Heart left ventricle (tissue), 16 donors: ENCODE results near the gene NHSL2. TPM values are rescaled to one million over a fixed set of nuclear protein-coding genes. Genes with fewer than 3 reads are reported as not detected.

ENCODE experiments used
- ATAC-seq, 4 donors: fragments of 200-7000 bp; cut with Tn5 transposase; one replicate each; pipeline ENCODE4 v1.9.1; 2020 to 2022; ENCODE audit warnings: moderate library complexity in 4 of 4, mild to moderate bottlenecking in 3 of 4, moderate number of reproducible peaks in 1 of 4
- DNase-seq, 5 donors: peaks; one replicate each; pipeline ENCODE4 v3.0.0-alpha.2; 2020
- H3K27ac ChIP-seq, 12 donors: fragments of 200-600 bp; sonication (generic) in 4 of 12; one replicate each; pipeline versions ENCODE4 v1.5.0 to v1.8.0; 2016 to 2022; ENCODE audit warnings: mild to moderate bottlenecking in 2 of 12
- H3K27me3 ChIP-seq, 9 donors: fragments of 200-600 bp; sonication (generic) in 2 of 9; one replicate each; pipeline versions ENCODE4 v1.5.1 to v1.8.0; 2016 to 2022; ENCODE audit warnings: mild to moderate bottlenecking in 3 of 9
- H3K36me3 ChIP-seq, 9 donors: fragments of 200-600 bp; sonication (generic) in 2 of 9; one replicate each; pipeline versions ENCODE4 v1.5.0 to v1.8.0; 2018 to 2022; ENCODE audit warnings: mild to moderate bottlenecking in 2 of 9
- H3K4me1 ChIP-seq, 12 donors: fragments of 200-600 bp; sonication (generic) in 4 of 12; one replicate each; pipeline versions ENCODE4 v1.5.0 to v1.8.0; 2016 to 2022; ENCODE audit warnings: mild to moderate bottlenecking in 3 of 12
- H3K4me3 ChIP-seq, 12 donors: fragments of 200-600 bp; sonication (generic) in 4 of 12; one replicate each; pipeline versions ENCODE4 v1.5.0 to v1.8.0; 2017 to 2022; ENCODE audit warnings: mild to moderate bottlenecking in 9 of 12, moderate library complexity in 4 of 12
- H3K9me3 ChIP-seq, 12 donors: fragments of 200-600 bp; sonication (generic) in 4 of 12; one replicate each; pipeline versions ENCODE4 v1.5.0 to v1.8.0; 2016 to 2022; ENCODE audit warnings: mild to moderate bottlenecking in 1 of 12
- POLR2A ChIP-seq, 2 donors: fragments of 450-650 bp; IDR thresholded peaks; one replicate each; pipeline ENCODE4 v1.6.1; 2017; ENCODE audit warnings: antibody characterized with exemption in 2 of 2, mild to moderate bottlenecking in 2 of 2, moderate library complexity in 2 of 2
- WGBS, 4 donors: extraction: QIAGEN DNeasy Blood & Tissue Kit in 2 of 4; methylation state at CpG; one replicate each; pipeline versions ENCODE4 v1.1.5 to v1.1.7; 2013 to 2018; 5-methylcytosine and 5-hydroxymethylcytosine counted together
- intact Hi-C, 10 donors: fragments of 100-400 bp; cut with DNase I; formaldehyde crosslinking; loops; one replicate each; pipeline versions ENCODE4 v1.11.1 to v1.14.2; 2022
- polyA plus RNA-seq, 2 donors: library from polyadenylated mRNA; stranded (reverse); fragments of 200-250 nt; gene quantifications; one replicate each; pipeline ENCODE4 v1.2.3, GENCODE V29; 2013
- total RNA-seq, 9 donors: library from RNA; depleted of rRNA in 2 of 9; stranded (reverse); fragments of >200 nt in 2 of 9; fragmentation: NEBNext Ultra II Directional in 3 of 9; extraction: Animal tissue kit (Norgen Biotek cat#: 25700) in 3 of 9; gene quantifications; one replicate each; pipeline versions ENCODE4 v1.1.0 to v1.2.4, GENCODE V29; 2016 to 2023
- TF ChIP-seq, protein P1 (sequence below), 12 donors: fragments of 200-600 bp; sonication (generic) in 4 of 12; IDR thresholded peaks; one replicate each; pipeline versions ENCODE4 v1.5.0 to v1.8.0; 2018 to 2022; ENCODE audit warnings: antibody characterized with exemption in 12 of 12, mild to moderate bottlenecking in 5 of 12
- donor health status: ischemic (EF 13 %, LVEDD 7.1; RV severe dilation, severe dysfunction).
- donor health status: healthy with polysubstance abuse.
- donor health status: DM: no; HTN: yes; CAD: no.
- donor health status: DM: no; HTN: no; CAD: no.
- donor health status: ischemic (EF 25% LVEDD 6.9; RV normal size, moderate dysfunction).
- donor health status: ischemic (EF 25% LVEDD 5.7; RV mildly dilated, moderate dysfunction).
- donor health status: healthy.
- donor health status: DM: yes; HTN: yes; CAD: no.
- donor health status: ischemic (EF 35%, LVEDD 5.7; RV mildly dilated, moderate dysfunction).
- donor health status: nonischemic (EF 11% LVEDD 7.7; RV severe dilation, severe dysfunction).
- donor health status: DM: yes; HTN: yes; CAD: no.
- donor health status: PGD.
- donor health status: ischemic (EF 29% LVEDD 5.4; RV normal size, mild dysfunction).
- donor health status: nonischemic (EF 23%, LVEDD 6.1; RV moderate dilation, normal function).

NHSL2 gene
- total and polyA plus RNA-seq, 11 donors = 1.8 to 14.0 (median 5.8) TPM

GRCh38 chrX:71949363-71949762 is 38.7 kb downstream of the NHSL2 start:
- TF ChIP-seq, protein P1, sequence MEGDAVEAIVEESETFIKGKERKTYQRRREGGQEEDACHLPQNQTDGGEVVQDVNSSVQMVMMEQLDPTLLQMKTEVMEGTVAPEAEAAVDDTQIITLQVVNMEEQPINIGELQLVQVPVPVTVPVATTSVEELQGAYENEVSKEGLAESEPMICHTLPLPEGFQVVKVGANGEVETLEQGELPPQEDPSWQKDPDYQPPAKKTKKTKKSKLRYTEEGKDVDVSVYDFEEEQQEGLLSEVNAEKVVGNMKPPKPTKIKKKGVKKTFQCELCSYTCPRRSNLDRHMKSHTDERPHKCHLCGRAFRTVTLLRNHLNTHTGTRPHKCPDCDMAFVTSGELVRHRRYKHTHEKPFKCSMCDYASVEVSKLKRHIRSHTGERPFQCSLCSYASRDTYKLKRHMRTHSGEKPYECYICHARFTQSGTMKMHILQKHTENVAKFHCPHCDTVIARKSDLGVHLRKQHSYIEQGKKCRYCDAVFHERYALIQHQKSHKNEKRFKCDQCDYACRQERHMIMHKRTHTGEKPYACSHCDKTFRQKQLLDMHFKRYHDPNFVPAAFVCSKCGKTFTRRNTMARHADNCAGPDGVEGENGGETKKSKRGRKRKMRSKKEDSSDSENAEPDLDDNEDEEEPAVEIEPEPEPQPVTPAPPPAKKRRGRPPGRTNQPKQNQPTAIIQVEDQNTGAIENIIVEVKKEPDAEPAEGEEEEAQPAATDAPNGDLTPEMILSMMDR (IDR thresholded peaks at IDR 0.05) = no peak
- TF ChIP-seq POLR2A (IDR thresholded peaks at IDR 0.05) = no peak
- no peaks in the 10 kb centered on the region for H3K36me3 ChIP-seq
- no peaks in the 10 kb centered on the region for H3K9me3 ChIP-seq
- H3K27ac ChIP-seq = no peak overlapping the region
- ATAC-seq (no peak), DNase-seq (no peak)
- 75 to 79% (median 76%) methylated on average over 8 of the region's 8 CpGs for WGBS, 4 donors
- H3K4me3 ChIP-seq = no peak overlapping the region
- intact Hi-C loops = no loop called here
- H3K4me1 ChIP-seq = peaks cover 0 to 14% (median 0%) of the 10 kb centered on the region in 12 donors
- H3K27me3 ChIP-seq = peaks cover 0 to 52% (median 0%) of the 10 kb centered on the region in 9 donors

DNA sequence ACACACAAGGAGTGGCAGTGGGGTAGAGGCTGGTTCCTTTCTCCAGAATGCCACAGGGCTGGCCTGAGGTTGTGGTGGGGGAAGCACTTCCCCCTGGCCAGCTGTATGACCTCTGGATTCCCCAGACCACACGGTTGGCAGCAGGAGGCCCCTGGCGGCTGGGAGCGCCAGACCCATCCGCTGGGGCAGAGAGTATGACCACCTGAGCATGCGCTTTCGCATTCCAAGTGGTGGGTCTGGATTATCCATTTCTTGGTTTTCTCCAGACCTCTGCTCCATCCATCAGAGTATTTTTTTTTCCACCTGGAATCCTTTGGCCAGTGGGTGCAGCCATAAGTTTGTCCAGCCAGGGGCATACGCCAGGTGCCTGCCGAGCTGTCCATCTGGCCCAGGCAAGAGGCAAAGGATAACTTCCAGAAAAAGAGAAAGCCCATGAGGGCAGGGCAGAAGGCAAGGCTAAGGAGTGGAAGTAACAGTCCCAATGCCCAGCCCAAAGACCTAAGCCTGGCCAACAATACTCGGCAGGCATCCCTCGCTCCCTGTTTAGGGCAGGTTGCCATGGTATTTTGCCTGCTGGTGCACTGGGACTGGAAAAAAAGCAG is 39.3 kb downstream of the NHSL2 start:
- Histone ChIP-seq H3K4me3 (no peak overlapping the region), H3K27me3 (peaks cover 0 to 49% (median 0%) of the 10 kb centered on the region in 9 donors), H3K4me1 (peaks cover 0 to 14% (median 0%) of the 10 kb centered on the region in 12 donors), H3K27ac (no peak overlapping the region), H3K9me3 (no peaks in the 10 kb centered on the region), H3K36me3 (no peaks in the 10 kb centered on the region)
- WGBS, 4 donors = 80 to 86% (median 84%) methylated on average over 10 of the region's 10 CpGs
- ATAC-seq = no peak
- TF ChIP-seq, protein P1 (IDR thresholded peaks at IDR 0.05) = no peak
- TF ChIP-seq POLR2A (IDR thresholded peaks at IDR 0.05) = no peak
- intact Hi-C loops = no loop called here
- DNase-seq = no peak

DNA sequence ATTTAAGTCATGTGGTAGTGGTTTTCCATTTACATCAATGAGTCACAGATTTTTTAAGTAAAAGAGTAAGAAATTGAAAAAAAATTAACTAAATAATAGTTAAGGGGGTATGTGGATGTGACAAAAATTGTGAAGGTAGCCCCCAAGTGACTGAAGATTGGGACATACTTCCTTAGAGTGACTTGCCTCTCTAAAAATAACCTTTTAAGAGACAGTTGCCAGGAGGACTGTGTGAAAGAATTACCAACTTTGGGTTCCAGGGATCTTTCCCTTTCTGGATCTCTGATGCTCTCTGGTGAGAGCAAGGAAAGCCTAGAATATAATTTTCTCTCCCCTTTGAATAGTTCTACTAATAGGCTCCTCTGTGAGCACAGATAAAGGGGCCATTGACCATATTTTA is 42.7 kb downstream of the NHSL2 start:
- H3K27ac ChIP-seq = peak overlapping the region in 3 of 12 donors; percentile 1 to 33 (median 24)
- no peak for TF ChIP-seq POLR2A (IDR thresholded peaks at IDR 0.05)
- TF ChIP-seq, protein P1 (IDR thresholded peaks at IDR 0.05) = no peak
- intact Hi-C loops = no loop called here
- ATAC-seq (no peak), DNase-seq (no peak)
- H3K9me3 ChIP-seq = no peaks in the 10 kb centered on the region
- no peak overlapping the region for H3K4me3 ChIP-seq
- H3K27me3 ChIP-seq = peaks cover 0 to 45% (median 0%) of the 10 kb centered on the region in 9 donors
- H3K36me3 ChIP-seq = no peaks in the 10 kb centered on the region
- peaks cover 0 to 19% (median 0%) of the 10 kb centered on the region in 12 donors for H3K4me1 ChIP-seq

GRCh38 chrX:71953946-71954345 is 43.3 kb downstream of the NHSL2 start:
- DNase-seq = no peak
- WGBS, 4 donors = 42 to 81% (median 57%) methylated on average over 2 of the region's 2 CpGs

More at GRCh38 chrX:71953946-71954345, 43.3 kb downstream of the NHSL2 start:
- Histone ChIP-seq H3K9me3 (no peaks in the 10 kb centered on the region), H3K27me3 (peaks cover 0 to 45% (median 0%) of the 10 kb centered on the region in 9 donors), H3K36me3 (no peaks in the 10 kb centered on the region), H3K27ac (peak overlapping the region in 1 of 12 donors; percentile 33), H3K4me1 (peaks cover 0 to 19% (median 0%) of the 10 kb centered on the region in 12 donors), H3K4me3 (no peak overlapping the region)
- ATAC-seq = no peak
- intact Hi-C loops = no loop called here
- no peak for TF ChIP-seq POLR2A (IDR thresholded peaks at IDR 0.05)
- TF ChIP-seq, protein P1 (IDR thresholded peaks at IDR 0.05) = no peak
